Upper lobe of left lung (tissue), 4 donors: ENCODE measurements around the gene PGK2.

Experiments used
- POLR2A ChIP-seq, 4 donors: fragments of 450-650 bp; IDR thresholded peaks; one replicate each; pipeline ENCODE4 v1.5.1; 2016 to 2017; ENCODE audit warnings: antibody characterized with exemption in 4 of 4, mild to moderate bottlenecking in 2 of 4
- POLR2AphosphoS5 ChIP-seq, 2 donors: sonication (generic); formaldehyde crosslinking; IDR thresholded peaks; one replicate each; pipeline ENCODE4 v1.5.1; 2017; ENCODE audit warnings: antibody characterized with exemption in 2 of 2

DNA sequence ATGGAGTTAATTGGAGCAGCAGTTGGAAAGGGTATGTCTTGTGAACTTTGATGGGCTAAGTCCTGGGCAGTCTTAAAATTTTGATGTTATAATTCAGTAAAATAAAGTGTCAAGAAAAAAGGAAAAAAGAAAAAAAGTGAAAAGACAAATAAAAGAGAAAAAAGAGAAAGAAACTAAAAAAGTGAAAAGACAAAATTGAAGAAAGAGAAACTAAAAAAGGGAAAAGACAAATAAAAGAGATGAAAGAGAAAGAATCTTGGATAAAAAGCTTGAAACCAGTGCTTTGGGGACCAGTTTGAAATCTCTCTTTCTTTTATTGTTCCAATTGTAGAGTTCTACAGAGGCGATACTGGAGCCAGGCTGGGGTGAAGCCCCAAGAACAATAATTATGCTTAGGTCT lies 12.0 kb upstream of the PGK2 start:
- TF ChIP-seq POLR2AphosphoS5 (IDR thresholded peaks at IDR 0.05) (no peak), POLR2A (IDR thresholded peaks at IDR 0.05) (no peak)
